OCI-LY7 (cell line): ENCODE results near the gene PIGA.

Source experiments
- CTCF ChIP-seq: fragments of 200-600 bp; sonication (generic); conservative IDR thresholded peaks from 2 replicates; pipeline ENCODE4 v1.5.1; 2014; ENCODE audit warnings: mild to moderate bottlenecking, antibody characterized with exemption, low read length, moderate library complexity, mixed read lengths
- EZH2phosphoT487 ChIP-seq: fragments of 200-600 bp; sonication (generic); IDR thresholded peaks from 2 replicates; pipeline ENCODE4 v1.6.1; 2018; ENCODE audit warnings: low read depth, borderline replicate concordance, mild to moderate bottlenecking, mixed run types, antibody characterized with exemption, low read length, moderate library complexity, mixed read lengths

GRCh38 chrX:15293451-15293850, 41.9 kb downstream of the PIGA start:
- no peak for TF ChIP-seq CTCF
- no peak for TF ChIP-seq EZH2phosphoT487
